ENCODE data around the gene MATCAP1. TPM values are rescaled to one million over a fixed set of nuclear protein-coding genes. Genes with fewer than 3 reads are reported as not detected.

MATCAP1 gene
- total and polyA plus RNA-seq, 2 of the 8 experiments (the other 6 are each of a cell fraction or from before 2014, with no cell fraction given), result 22.9 to 27.5 TPM

GRCh38 chr16:67227567-67227921 lies 43.8 kb upstream of the MATCAP1 start (continued):
- TF ChIP-seq CTCF (IDR thresholded peaks at IDR 0.05; ENCODE audit: control extremely low read depth in 1 of 3, insufficient read depth in 1 of 3, low read depth in 1 of 3, low read length in 3 of 3) (no peak), PHF8 (conservative IDR thresholded peaks at IDR 0.05; ENCODE audit: low read depth, low read length) (no peak), TBP (IDR thresholded peaks at IDR 0.05; ENCODE audit: low read depth, low read length) (no peak)
- TF ChIP-seq, protein P1, sequence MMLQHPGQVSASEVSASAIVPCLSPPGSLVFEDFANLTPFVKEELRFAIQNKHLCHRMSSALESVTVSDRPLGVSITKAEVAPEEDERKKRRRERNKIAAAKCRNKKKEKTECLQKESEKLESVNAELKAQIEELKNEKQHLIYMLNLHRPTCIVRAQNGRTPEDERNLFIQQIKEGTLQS (IDR thresholded peaks at IDR 0.05; ENCODE audit: insufficient read depth, low read depth, low read length), result no peak
